ENCODE measurements around the gene TPST2. TPM values are rescaled to one million over a fixed set of nuclear protein-coding genes. Genes with fewer than 3 reads are reported as not detected.

Gene TPST2
- total RNA-seq, 1 donor from 2014 or later: 10.7 TPM

- Mint-ChIP-seq H3K9me3 (no peaks in the 10 kb centered on the region), H3K4me1 (peaks cover 64% of the 10 kb centered on the region), H3K36me3 (ENCODE audit: low read depth) (no peaks in the 10 kb centered on the region), H3K27me3 (ENCODE audit: low read depth) (no peaks in the 10 kb centered on the region), H3K4me3 (peak overlapping the region; percentile 45), H3K27ac (ENCODE audit: unreplicated experiment) (peak overlapping the region; percentile 58)
- no peak for TF ChIP-seq CTCF (conservative IDR thresholded peaks at IDR 0.05)
- no peak for DNase-seq (ENCODE audit: low read depth, low spot score)
Observed at GRCh38 chr22:26480611-26480932, 109.4 kb downstream of the TPST2 start.

- no peak for DNase-seq (ENCODE audit: low read depth, low spot score)
- Mint-ChIP-seq H3K27ac (ENCODE audit: unreplicated experiment) (peak overlapping the region; percentile 58), H3K4me1 (peaks cover 58% of the 10 kb centered on the region), H3K27me3 (ENCODE audit: low read depth) (no peaks in the 10 kb centered on the region), H3K36me3 (ENCODE audit: low read depth) (no peaks in the 10 kb centered on the region), H3K4me3 (peak overlapping the region; percentile 45), H3K9me3 (no peaks in the 10 kb centered on the region)
- no peak for TF ChIP-seq CTCF (conservative IDR thresholded peaks at IDR 0.05)
Observed at GRCh38 chr22:26479792-26480610, 109.9 kb downstream of the TPST2 start.

- Mint-ChIP-seq H3K4me1 (peaks cover 51% of the 10 kb centered on the region), H3K36me3 (ENCODE audit: low read depth) (no peaks in the 10 kb centered on the region), H3K27me3 (ENCODE audit: low read depth) (no peaks in the 10 kb centered on the region), H3K27ac (ENCODE audit: unreplicated experiment) (peak overlapping the region; percentile 52), H3K9me3 (no peaks in the 10 kb centered on the region), H3K4me3 (peak overlapping the region; percentile 38)
- no peak for DNase-seq (ENCODE audit: low read depth, low spot score)
- TF ChIP-seq CTCF (conservative IDR thresholded peaks at IDR 0.05): no peak
Observed at GRCh38 chr22:26479043-26479791, 110.7 kb downstream of the TPST2 start.

GRCh38 chr22:26477341-26477731, 112.6 kb downstream of the TPST2 start:
- Mint-ChIP-seq H3K27me3 (ENCODE audit: low read depth) (no peaks in the 10 kb centered on the region), H3K9me3 (no peaks in the 10 kb centered on the region), H3K4me3 (no peak overlapping the region), H3K36me3 (ENCODE audit: low read depth) (no peaks in the 10 kb centered on the region), H3K4me1 (peaks cover 38% of the 10 kb centered on the region), H3K27ac (ENCODE audit: unreplicated experiment) (peak overlapping the region; percentile 8)
- DNase-seq (ENCODE audit: low read depth, low spot score): no peak
- no peak for TF ChIP-seq CTCF (conservative IDR thresholded peaks at IDR 0.05)

GRCh38 chr22:26476705-26477340, 113.1 kb downstream of the TPST2 start:
- H3K36me3 Mint-ChIP-seq (ENCODE audit: low read depth): no peaks in the 10 kb centered on the region
- DNase-seq (ENCODE audit: low read depth, low spot score): no peak
- H3K27me3 Mint-ChIP-seq (ENCODE audit: low read depth): no peaks in the 10 kb centered on the region
- H3K4me3 Mint-ChIP-seq: no peak overlapping the region
- H3K9me3 Mint-ChIP-seq: no peaks in the 10 kb centered on the region
- H3K27ac Mint-ChIP-seq (ENCODE audit: unreplicated experiment): no peak overlapping the region
- peaks cover 33% of the 10 kb centered on the region for H3K4me1 Mint-ChIP-seq
- TF ChIP-seq CTCF (conservative IDR thresholded peaks at IDR 0.05): no peak
